Lung (tissue), 12 donors: Measurements from ENCODE around the gene WNT5B. TPM values are rescaled to one million over a fixed set of nuclear protein-coding genes. Genes with fewer than 3 reads are reported as not detected.
A peak's percentile ranks its signal among the peaks of the same experiment; 100 is the strongest.

Experiments used
- ATAC-seq: fragments of 200-7000 bp; cut with Tn5 transposase; one replicate; pipeline ENCODE4 v1.9.1; 2020; ENCODE audit warnings: moderate number of reproducible peaks; ENCODE audit not compliant: insufficient read depth, low FRiP score
- DNase-seq, 3 donors: peaks; one replicate each; pipeline ENCODE4 v3.0.0-alpha.2; 2013 to 2017
- H3K27ac ChIP-seq, 2 donors: one replicate each; pipeline ENCODE4 v1.5.1; 2013; ENCODE audit warnings: mild to moderate bottlenecking in 2 of 2, moderate library complexity in 2 of 2, control low read depth in 1 of 2, inconsistent platforms in 1 of 2, low read depth in 1 of 2, low read length in 1 of 2
- H3K27me3 ChIP-seq, 3 donors: one replicate each; pipeline ENCODE4 v1.5.1; 2013; ENCODE audit warnings: low read length in 2 of 3; ENCODE audit not compliant: control insufficient read depth in 3 of 3, insufficient read depth in 3 of 3
- H3K36me3 ChIP-seq, 4 donors: one replicate each; pipeline ENCODE4 v1.5.1; 2013; ENCODE audit warnings: low read length in 4 of 4, mild to moderate bottlenecking in 1 of 4, moderate library complexity in 1 of 4; ENCODE audit not compliant: control insufficient read depth in 4 of 4, insufficient read depth in 4 of 4
- H3K4me1 ChIP-seq, 5 donors: one replicate each; pipeline ENCODE4 v1.5.1; 2013; ENCODE audit warnings: low read length in 5 of 5, mild to moderate bottlenecking in 2 of 5, moderate library complexity in 1 of 5; ENCODE audit not compliant: control insufficient read depth in 5 of 5, insufficient read depth in 5 of 5
- H3K4me3 ChIP-seq: one replicate; pipeline ENCODE4 v1.5.1; 2013; ENCODE audit warnings: mild to moderate bottlenecking, control low read depth, moderate library complexity
- H3K9ac ChIP-seq, 2 donors: one replicate each; pipeline ENCODE4 v1.5.1; 2013; ENCODE audit warnings: low read length in 2 of 2, control low read depth in 1 of 2; ENCODE audit not compliant: insufficient read depth in 1 of 2
- H3K9me3 ChIP-seq, 4 donors: one replicate each; pipeline ENCODE4 v1.5.1; 2013; ENCODE audit warnings: low read length in 3 of 4, mild to moderate bottlenecking in 1 of 4, moderate library complexity in 1 of 4; ENCODE audit not compliant: control insufficient read depth in 4 of 4, insufficient read depth in 3 of 4
- WGBS, 2 donors: extraction: QIAGEN DNeasy Blood & Tissue Kit; methylation state at CpG; one replicate each; pipeline ENCODE4 v1.1.7; 2013; 5-methylcytosine and 5-hydroxymethylcytosine counted together
- polyA plus RNA-seq, 2 donors: library from polyadenylated mRNA; stranded (reverse); fragments of 200-250 nt; gene quantifications; one replicate each; pipeline ENCODE4 v1.2.1, GENCODE V29; 2013
- total RNA-seq, 2 donors: library from RNA; depleted of rRNA in 1 of 2; stranded (reverse); fragments of >200 nt in 1 of 2; gene quantifications; one replicate each; pipeline ENCODE4 v1.2.1, GENCODE V29; 2014 to 2021
- TF ChIP-seq, protein P1 (sequence below): IDR thresholded peaks from 2 replicates; pipeline ENCODE4 v1.5.1; 2012; ENCODE audit warnings: mild to moderate bottlenecking; ENCODE audit errors: control extremely low read depth, extremely low read depth
- donor health status: control.
- donor health status: control.
- donor health status: Bipolar disorder and iron deficiency.
- donor health status: healthy.
- donor health status: DM: yes; HTN: yes; CAD: no.

The WNT5B gene
- total and polyA plus RNA-seq, 4 donors, result 2.8 to 12.6 (median 5.7) TPM

DNA sequence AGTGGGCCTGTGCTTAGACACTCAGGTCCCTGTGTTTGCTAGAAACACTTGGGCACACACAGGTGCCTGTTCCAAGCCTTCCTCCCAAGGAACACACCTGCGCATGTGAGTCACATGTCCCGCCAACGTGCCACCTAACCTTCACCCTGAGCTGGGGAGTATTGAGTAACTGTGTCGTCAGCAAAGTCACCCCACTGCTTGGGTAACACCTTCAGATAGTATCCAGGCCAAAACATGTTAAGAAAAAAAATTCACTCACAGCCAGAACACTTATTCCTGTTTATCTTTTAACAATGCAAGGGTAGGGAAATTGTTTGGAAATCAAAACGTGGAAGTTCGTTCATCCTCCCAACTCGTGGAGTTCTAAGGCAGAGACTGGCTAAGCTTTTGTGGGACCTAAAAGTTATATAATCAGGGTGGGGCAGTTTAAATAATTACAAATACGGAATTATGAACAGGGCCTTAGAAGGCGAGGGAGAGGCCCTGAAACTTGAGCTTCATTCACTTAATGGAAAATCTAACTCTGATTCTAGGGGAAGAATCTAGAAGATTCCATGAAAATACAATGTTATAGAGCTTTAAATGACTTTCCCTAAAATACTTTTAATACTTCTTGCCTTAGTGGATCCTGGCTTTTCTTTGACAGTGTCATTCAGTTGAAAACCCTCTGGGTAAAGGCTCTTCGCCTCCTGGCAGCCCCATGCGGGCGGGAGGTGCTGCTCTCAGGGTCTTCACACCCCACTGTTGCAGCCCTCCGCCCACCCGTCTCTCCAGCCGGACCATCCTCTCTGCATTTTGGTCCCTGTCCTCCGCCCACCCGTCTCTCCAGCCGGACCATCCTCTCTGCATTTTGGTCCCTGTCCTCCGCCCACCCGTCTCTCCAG lies 31.5 kb downstream of the WNT5B start:
- TF ChIP-seq, protein P1, sequence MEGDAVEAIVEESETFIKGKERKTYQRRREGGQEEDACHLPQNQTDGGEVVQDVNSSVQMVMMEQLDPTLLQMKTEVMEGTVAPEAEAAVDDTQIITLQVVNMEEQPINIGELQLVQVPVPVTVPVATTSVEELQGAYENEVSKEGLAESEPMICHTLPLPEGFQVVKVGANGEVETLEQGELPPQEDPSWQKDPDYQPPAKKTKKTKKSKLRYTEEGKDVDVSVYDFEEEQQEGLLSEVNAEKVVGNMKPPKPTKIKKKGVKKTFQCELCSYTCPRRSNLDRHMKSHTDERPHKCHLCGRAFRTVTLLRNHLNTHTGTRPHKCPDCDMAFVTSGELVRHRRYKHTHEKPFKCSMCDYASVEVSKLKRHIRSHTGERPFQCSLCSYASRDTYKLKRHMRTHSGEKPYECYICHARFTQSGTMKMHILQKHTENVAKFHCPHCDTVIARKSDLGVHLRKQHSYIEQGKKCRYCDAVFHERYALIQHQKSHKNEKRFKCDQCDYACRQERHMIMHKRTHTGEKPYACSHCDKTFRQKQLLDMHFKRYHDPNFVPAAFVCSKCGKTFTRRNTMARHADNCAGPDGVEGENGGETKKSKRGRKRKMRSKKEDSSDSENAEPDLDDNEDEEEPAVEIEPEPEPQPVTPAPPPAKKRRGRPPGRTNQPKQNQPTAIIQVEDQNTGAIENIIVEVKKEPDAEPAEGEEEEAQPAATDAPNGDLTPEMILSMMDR, result no peak
- Histone ChIP-seq H3K36me3 (no peaks in the 10 kb centered on the region), H3K27ac (peak overlapping the region; percentile 91 to 92), H3K9ac (no peak overlapping the region), H3K4me3 (no peak overlapping the region), H3K9me3 (peaks cover 0 to 2% (median 0%) of the 10 kb centered on the region in 4 donors), H3K27me3 (no peaks in the 10 kb centered on the region), H3K4me1 (peaks cover 0 to 12% (median 10%) of the 10 kb centered on the region in 5 donors)
- DNase-seq (peak; percentile 32 to 57 (median 38)), ATAC-seq (peak; percentile 16)
- 43 to 50% methylated on average over 16 to 18 of the region's 20 CpGs for WGBS, 2 donors

DNA sequence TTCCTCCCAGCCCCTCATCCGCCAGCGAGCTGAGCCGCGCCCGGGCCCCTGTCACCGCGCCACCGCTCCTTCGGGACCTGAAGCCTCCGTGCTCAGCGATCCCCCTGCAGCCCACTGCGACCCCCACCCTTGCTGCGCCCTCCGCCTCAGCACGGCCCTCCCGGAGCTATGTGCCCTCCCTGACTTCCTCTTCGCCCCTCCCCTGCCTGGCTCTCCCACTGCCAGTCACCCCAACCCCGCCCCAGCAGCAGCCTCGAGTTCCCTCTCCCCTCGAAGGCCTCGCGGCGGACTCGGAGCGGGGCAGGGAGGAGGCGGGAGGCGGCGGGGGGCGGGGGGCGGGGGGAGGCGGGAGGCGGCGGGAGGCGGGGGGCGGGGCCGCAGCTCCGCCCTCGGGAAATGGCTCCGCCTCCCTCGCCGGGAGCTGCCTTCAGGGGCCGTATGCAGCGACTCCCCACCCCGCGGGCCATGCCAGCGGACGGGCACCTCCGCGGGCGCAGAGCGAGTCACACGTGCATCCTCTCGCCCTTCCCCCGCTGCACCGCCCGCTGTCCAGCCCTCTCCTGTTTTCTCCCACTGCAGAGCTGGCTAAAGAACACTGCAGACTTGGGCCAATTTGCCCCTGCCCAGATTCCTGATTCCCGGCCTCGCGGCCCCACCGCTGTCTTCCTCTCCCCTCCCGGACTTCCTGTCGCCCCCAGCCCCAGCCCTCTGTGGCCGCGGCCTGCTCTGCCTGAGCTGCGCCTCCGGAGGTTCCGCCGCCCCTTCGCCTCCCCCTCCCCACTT lies 32.7 kb downstream of the WNT5B start:
- DNase-seq, result peak; percentile 88 to 92 (median 91)
- H3K4me3 ChIP-seq, result peak overlapping the region; percentile 47
- peak; percentile 81 for ATAC-seq
- TF ChIP-seq, protein P1, result no peak
- peaks cover 0 to 12% (median 8%) of the 10 kb centered on the region in 5 donors for H3K4me1 ChIP-seq
- no peaks in the 10 kb centered on the region for H3K36me3 ChIP-seq
- peaks cover 0 to 1% (median 0%) of the 10 kb centered on the region in 4 donors for H3K9me3 ChIP-seq
- WGBS, 2 donors, result 1 to 4% methylated on average over 47 to 69 of the region's 69 CpGs
- H3K27ac ChIP-seq, result peak overlapping the region; percentile 86 to 98
- no peak overlapping the region for H3K9ac ChIP-seq
- no peaks in the 10 kb centered on the region for H3K27me3 ChIP-seq

GRCh38 chr12:1662761-1663439 lies 33.9 kb downstream of the WNT5B start:
- H3K9me3 ChIP-seq, result no peaks in the 10 kb centered on the region
- H3K36me3 ChIP-seq, result no peaks in the 10 kb centered on the region
- peak overlapping the region; percentile 23 to 47 for H3K27ac ChIP-seq
- no peak overlapping the region for H3K9ac ChIP-seq
- peak; percentile 64 to 71 (median 69) for DNase-seq
- H3K27me3 ChIP-seq, result no peaks in the 10 kb centered on the region
- TF ChIP-seq, protein P1, result no peak
- H3K4me3 ChIP-seq, result no peak overlapping the region
- peaks cover 0 to 8% (median 3%) of the 10 kb centered on the region in 5 donors for H3K4me1 ChIP-seq
- peak; percentile 21 for ATAC-seq
- 35 to 48% methylated on average over 45 to 46 of the region's 46 CpGs for WGBS, 2 donors
